HCT116 (cell line): ENCODE results near the gene SYMPK. TPM values are rescaled to one million over a fixed set of nuclear protein-coding genes. Genes with fewer than 3 reads are reported as not detected.
A peak's percentile ranks its signal among the peaks of the same experiment; 100 is the strongest.

ENCODE experiments used
- ATAC-seq: fragments of 200-7000 bp; cut with Tn5 transposase; 2 replicates; pipeline ENCODE4 v1.9.1; 2020; ENCODE audit warnings: mild to moderate bottlenecking, moderate library complexity
- BruUV-seq: library from RNA; stranded (reverse); fragments of 400-500 nt; replicated peaks from 2 replicates; lab custom pipeline; 2021; lab: Mats Ljungman, UMichigan
- CTCF ChIA-PET: fragments of 300-600 bp; sonication (Branson Sonifier 250); formaldehyde crosslinking; loops from one replicate; lab custom pipeline; 2021; ENCODE audit warnings: antibody characterized with exemption; lab: Charles Lee
- POLR2A ChIA-PET: fragments of 300-600, 350-600 bp; sonication (Branson Sonifier 250); formaldehyde crosslinking; loops from one replicate; lab custom pipeline; 2021; ENCODE audit warnings: antibody characterized with exemption; lab: Charles Lee
- RAD21 ChIA-PET, 2 experiments: fragments of 300-600 bp; sonication (Branson Sonifier 250); formaldehyde crosslinking; loops; one replicate each; lab custom pipeline; 2023; ENCODE audit warnings: low total read pairs in 2 of 2; ENCODE audit not compliant: uncharacterized antibody in 2 of 2, unreplicated experiment in 2 of 2, low non-redundant PET in 1 of 2; lab: Charles Lee
- DNase-seq: peaks from one replicate; pipeline ENCODE4 v3.0.0-alpha.2; 2010; ENCODE audit warnings: low read depth, low spot score
- H2AFZ ChIP-seq: fragments of 200-600 bp; shearing (Covaris generic), sonication (generic); 2 replicates; pipeline ENCODE4 v1.6.1; 2017; ENCODE audit warnings: low read depth, mixed run types, mixed read lengths, antibody characterized with exemption, low read length; ENCODE audit not compliant: poor library complexity, severe bottlenecking
- H3K27ac ChIP-seq: 2 replicates; pipeline ENCODE4 v1.5.1; 2012; ENCODE audit warnings: low read depth, low read length
- H3K27me3 ChIP-seq: fragments of 200-600 bp; sonication (generic); 2 replicates; pipeline ENCODE4 v1.6.1; 2016; ENCODE audit warnings: mixed run types, low read length, mixed read lengths; ENCODE audit not compliant: insufficient read depth
- H3K36me3 ChIP-seq, 2 experiments: fragments of 200-500 bp in 1 of 2; fragments of 200-600 bp in 1 of 2; sonication (Bioruptor generic) in 1 of 2; sonication (generic) in 1 of 2; 2 replicates each; pipeline versions ENCODE4 v1.5.1 to v1.6.1; 2014 to 2016; ENCODE audit warnings: low read length in 2 of 2, inconsistent platforms in 1 of 2, mixed read lengths in 1 of 2, mixed run types in 1 of 2; ENCODE audit not compliant: insufficient read depth in 2 of 2, control insufficient read depth in 1 of 2
- H3K4me1 ChIP-seq, 2 experiments: fragments of 200-600 bp in 1 of 2; sonication (generic) in 1 of 2; 2 replicates each; pipeline versions ENCODE4 v1.5.1 to v1.6.1; 2012 to 2017; ENCODE audit warnings: low read length in 2 of 2, inconsistent platforms in 1 of 2, mild to moderate bottlenecking in 1 of 2, mixed read lengths in 1 of 2, mixed run types in 1 of 2, moderate library complexity in 1 of 2; ENCODE audit not compliant: insufficient read depth in 2 of 2, control insufficient read depth in 1 of 2
- H3K4me2 ChIP-seq: fragments of 200-600 bp; sonication (generic); 2 replicates; pipeline ENCODE4 v1.6.1; 2017; ENCODE audit warnings: mixed run types, low read length, mixed read lengths
- H3K4me3 ChIP-seq, 2 experiments: fragments of 200-600 bp in 1 of 2; sonication (generic) in 1 of 2; replicated peaks in 1 of 2; 2 replicates each; pipeline ENCODE4 v1.5.1; 2011 to 2016; ENCODE audit warnings: low read length in 2 of 2, control low read depth in 1 of 2, low read depth in 1 of 2, mild to moderate bottlenecking in 1 of 2, mixed read lengths in 1 of 2, mixed run types in 1 of 2
- H3K79me2 ChIP-seq: fragments of 200-600 bp; sonication (generic); 2 replicates; pipeline ENCODE4 v1.6.1; 2017; ENCODE audit warnings: mild to moderate bottlenecking, mixed run types, low read length, moderate library complexity, mixed read lengths; ENCODE audit not compliant: insufficient read depth
- H3K9ac ChIP-seq: fragments of 200-600 bp; sonication (generic); 2 replicates; pipeline ENCODE4 v1.6.1; 2016; ENCODE audit warnings: low read length, mixed read lengths
- H3K9me2 ChIP-seq: fragments of 200-600 bp; sonication (generic), shearing (Covaris generic); 2 replicates; pipeline ENCODE4 v1.6.1; 2017; ENCODE audit warnings: mixed run types, mild to moderate bottlenecking, moderate library complexity; ENCODE audit not compliant: insufficient read depth
- H3K9me3 ChIP-seq, 2 experiments: fragments of 200-500 bp in 1 of 2; fragments of 200-600 bp in 1 of 2; sonication (Bioruptor generic) in 1 of 2; sonication (generic) in 1 of 2; 2 replicates each; pipeline ENCODE4 v1.6.1; 2014 to 2017; ENCODE audit warnings: low read length in 2 of 2, mixed read lengths in 2 of 2, inconsistent platforms in 1 of 2, low read depth in 1 of 2, mild to moderate bottlenecking in 1 of 2, mixed run types in 1 of 2, moderate library complexity in 1 of 2; ENCODE audit not compliant: control insufficient read depth in 1 of 2, insufficient read depth in 1 of 2
- H4K20me1 ChIP-seq: fragments of 200-600 bp; sonication (generic), shearing (Covaris generic); 2 replicates; pipeline ENCODE4 v1.6.1; 2017; ENCODE audit warnings: mixed run types, mild to moderate bottlenecking, moderate library complexity; ENCODE audit not compliant: insufficient read depth
- ATF3 ChIP-seq: IDR thresholded peaks from 2 replicates; pipeline ENCODE4 v1.6.1; 2012
- EGR1 ChIP-seq: IDR thresholded peaks from 2 replicates; pipeline ENCODE4 v1.6.1; 2012; ENCODE audit warnings: low read depth
- JUND ChIP-seq: IDR thresholded peaks from 2 replicates; pipeline ENCODE4 v1.6.1; 2012
- POLR2A ChIP-seq: IDR thresholded peaks from 2 replicates; pipeline ENCODE4 v1.7.0; 2011; ENCODE audit warnings: borderline replicate concordance; ENCODE audit not compliant: insufficient read depth, insufficient read length; ENCODE audit errors: extremely low read depth
- POLR2AphosphoS5 ChIP-seq: IDR thresholded peaks from 2 replicates; pipeline ENCODE4 v1.6.1; 2011; ENCODE audit warnings: mild to moderate bottlenecking, low read depth, low read length, moderate library complexity
- RAD21 ChIP-seq: IDR thresholded peaks from 2 replicates; pipeline ENCODE4 v1.6.1; 2012; ENCODE audit warnings: low read depth, mild to moderate bottlenecking
- SIN3A ChIP-seq: IDR thresholded peaks from 2 replicates; pipeline ENCODE4 v1.6.1; 2012; ENCODE audit warnings: low read depth
- SP1 ChIP-seq: IDR thresholded peaks from 2 replicates; pipeline ENCODE4 v1.6.1; 2012; ENCODE audit warnings: low read depth
- YY1 ChIP-seq: IDR thresholded peaks from 2 replicates; pipeline ENCODE4 v1.6.1; 2011; ENCODE audit warnings: low read length, low read depth, moderate library complexity, mild to moderate bottlenecking; ENCODE audit not compliant: insufficient replicate concordance; ENCODE audit errors: extremely low read depth
- ZFX ChIP-seq: fragments of 450-650 bp; IDR thresholded peaks from 2 replicates; pipeline ENCODE4 v1.6.1; 2017
- intact Hi-C: fragments of 100-400 bp; cut with micrococcal nuclease; formaldehyde crosslinking; loops from 2 replicates; pipeline ENCODE4 v1.10.0; 2022
- total RNA-seq: library from RNA; stranded (reverse); gene quantifications from one replicate; pipeline ENCODE4 v1.2.1, GENCODE V29; 2021; ENCODE audit not compliant: unreplicated experiment
- TF ChIP-seq, protein P1 (sequence below): IDR thresholded peaks from 2 replicates; pipeline ENCODE4 v1.6.1; 2012

The SYMPK gene
- total RNA-seq, 1 experiment from 2014 or later: 117 TPM

GRCh38 chr19:45768984-45769782, 93.8 kb downstream of the SYMPK start, which contains the start of gene SIX5:
Gene SIX5, minus strand, starts transcription at chr19:45769252. Its CDS starts 408 bp downstream, at chr19:45768844.
- peaks cover 14 to 48% of the 10 kb centered on the region in 2 experiments for H3K4me1 ChIP-seq
- POLR2A ChIA-PET: interaction anchor here (0.6 to 3.6 kb wide), 14 partner anchors 10 to 620 kb away, joined by 3 to 50 read pairs (median 5); partner anchors contain the start of genes DMPK, FBXO46, FOXA3 and QPCTL
- CTCF ChIA-PET: interaction anchor here (0.5 to 4.2 kb wide), 34 partner anchors 8 to 1730 kb away, joined by 3 to 71 read pairs (median 6); partner anchors contain the start of genes DMPK, DMWD, FBXO46 and FOXA3
- RAD21 ChIA-PET: interaction anchor here (0.6 to 2.0 kb wide), 10 partner anchors 10 to 77 kb away, joined by 3 to 9 read pairs (median 5); partner anchors contain the start of genes DMPK (in 1 of the 2) and SNRPD2 (in 1 of the 2)
- no peaks in the 10 kb centered on the region for H3K9me2 ChIP-seq
- no peaks in the 10 kb centered on the region for H3K9me3 ChIP-seq
- H3K9ac ChIP-seq: peak within 1 kb of the TSS; percentile 84
- peak within 1 kb of the TSS; percentile 68 for H2AFZ ChIP-seq
- H4K20me1 ChIP-seq: no peaks in the 10 kb centered on the region
- peak; percentile 65 for ATAC-seq
- H3K4me3 ChIP-seq: peak within 1 kb of the TSS; percentile 80 to 84
- peak; percentile 93 for DNase-seq
- H3K4me2 ChIP-seq: peak within 1 kb of the TSS; percentile 92
- H3K27me3 ChIP-seq: no peaks in the 10 kb centered on the region
- H3K36me3 ChIP-seq: no peaks in the 10 kb centered on the region
- intact Hi-C loops: loop anchor here (2.0 kb wide), 1 partner anchor 52 kb away; no protein-coding TSS in a partner anchor
- no peaks in the 10 kb centered on the region for H3K79me2 ChIP-seq
- BruUV-seq: TSS peak; percentile 38
- H3K27ac ChIP-seq: peak within 1 kb of the TSS; percentile 98
- peak; percentile 95 for TF ChIP-seq EGR1
- TF ChIP-seq JUND: peak; percentile 15; the same call in 1 of the 2 replicates
- peak; percentile 78 for TF ChIP-seq YY1
- peak; percentile 52; the same call in 1 of the 2 replicates for TF ChIP-seq POLR2AphosphoS5
- TF ChIP-seq SIN3A: peak; percentile 93
- peak; percentile 91 for TF ChIP-seq SP1
- TF ChIP-seq RAD21: no peak; the same call in 1 of the 2 replicates
- TF ChIP-seq, protein P1, sequence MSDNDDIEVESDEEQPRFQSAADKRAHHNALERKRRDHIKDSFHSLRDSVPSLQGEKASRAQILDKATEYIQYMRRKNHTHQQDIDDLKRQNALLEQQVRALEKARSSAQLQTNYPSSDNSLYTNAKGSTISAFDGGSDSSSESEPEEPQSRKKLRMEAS: peak; percentile 89
- TF ChIP-seq ZFX: no peak
- TF ChIP-seq POLR2A: peak; percentile 64
- TF ChIP-seq ATF3: no peak
